Measurements from ENCODE around the gene OR6N1.

OR6N1 gene

DNA sequence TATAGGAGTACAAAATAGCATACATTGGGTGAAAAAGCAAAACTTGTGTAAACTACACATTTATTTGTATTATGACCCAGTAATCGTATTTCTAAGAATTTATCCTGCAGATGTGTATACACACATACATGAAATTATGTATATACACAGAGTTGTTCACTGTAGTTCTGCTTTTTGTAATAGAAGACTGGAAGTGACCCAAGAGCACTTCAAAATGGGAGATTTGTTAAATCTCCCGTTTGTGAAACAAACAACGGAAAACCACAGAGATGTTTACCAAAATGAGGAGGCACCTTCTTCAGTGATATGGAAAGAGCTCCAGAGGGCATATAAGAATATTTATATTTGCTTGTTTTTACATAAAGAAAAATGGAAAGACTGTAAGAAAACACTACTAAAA, 41.2 kb upstream of the OR6N1 start:
- no peak for TF ChIP-seq YY1 (IDR thresholded peaks at IDR 0.05; ENCODE audit: insufficient read depth, insufficient read length)
- no peak for TF ChIP-seq SUZ12 (IDR thresholded peaks at IDR 0.05; ENCODE audit: extremely low read depth, insufficient read depth, insufficient read length)
- TF ChIP-seq ZNF274 (IDR thresholded peaks at IDR 0.05; ENCODE audit: low read depth, low read length): no peak
- Histone ChIP-seq H3K36me3 (ENCODE audit: insufficient read depth, insufficient read length, low read length) (no peaks in the 10 kb centered on the region), H3K27me3 (ENCODE audit: insufficient read depth, insufficient read length) (no peaks in the 10 kb centered on the region), H3K9ac (ENCODE audit: insufficient read length, low read depth) (no peak overlapping the region), H3K4me1 (ENCODE audit: insufficient read depth, insufficient read length) (no peaks in the 10 kb centered on the region), H3K4me3 (ENCODE audit: insufficient read length, low read depth) (no peak overlapping the region), H3K9me3 (ENCODE audit: insufficient read depth, low read length) (no peaks in the 10 kb centered on the region)
- no peak for DNase-seq (ENCODE audit: low read depth, low spot score)

DNA sequence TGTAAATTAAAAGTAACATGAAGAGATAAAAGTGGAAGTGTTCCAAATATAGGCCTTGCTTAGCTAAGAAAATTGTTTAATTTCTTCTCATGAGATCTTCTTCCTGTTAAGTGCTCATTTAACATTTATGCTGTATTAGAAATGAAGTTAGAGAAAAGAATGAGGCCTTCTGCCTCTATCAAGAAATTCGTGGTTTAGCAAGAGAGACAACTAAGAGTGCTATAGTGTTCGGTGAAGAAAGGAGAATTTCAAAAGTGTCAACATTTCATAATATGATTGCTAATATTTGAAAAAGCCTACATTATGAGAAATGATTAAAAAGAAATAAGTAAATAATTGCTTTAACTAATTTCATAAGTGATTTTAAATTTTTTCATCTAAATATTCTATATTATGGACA, 40.3 kb upstream of the OR6N1 start:
- H3K4me1 ChIP-seq (ENCODE audit: insufficient read depth, insufficient read length): no peaks in the 10 kb centered on the region
- no peaks in the 10 kb centered on the region for H3K27me3 ChIP-seq (ENCODE audit: insufficient read depth, insufficient read length)
- TF ChIP-seq YY1 (IDR thresholded peaks at IDR 0.05; ENCODE audit: insufficient read depth, insufficient read length): no peak
- no peak for TF ChIP-seq SUZ12 (IDR thresholded peaks at IDR 0.05; ENCODE audit: extremely low read depth, insufficient read depth, insufficient read length)
- no peak for TF ChIP-seq ZNF274 (IDR thresholded peaks at IDR 0.05; ENCODE audit: low read depth, low read length)
- H3K9me3 ChIP-seq (ENCODE audit: insufficient read depth, low read length): no peaks in the 10 kb centered on the region
- H3K9ac ChIP-seq (ENCODE audit: insufficient read length, low read depth): no peak overlapping the region
- H3K4me3 ChIP-seq (ENCODE audit: insufficient read length, low read depth): no peak overlapping the region
- H3K36me3 ChIP-seq (ENCODE audit: insufficient read depth, insufficient read length, low read length): no peaks in the 10 kb centered on the region
- DNase-seq (ENCODE audit: low read depth, low spot score): no peak

DNA sequence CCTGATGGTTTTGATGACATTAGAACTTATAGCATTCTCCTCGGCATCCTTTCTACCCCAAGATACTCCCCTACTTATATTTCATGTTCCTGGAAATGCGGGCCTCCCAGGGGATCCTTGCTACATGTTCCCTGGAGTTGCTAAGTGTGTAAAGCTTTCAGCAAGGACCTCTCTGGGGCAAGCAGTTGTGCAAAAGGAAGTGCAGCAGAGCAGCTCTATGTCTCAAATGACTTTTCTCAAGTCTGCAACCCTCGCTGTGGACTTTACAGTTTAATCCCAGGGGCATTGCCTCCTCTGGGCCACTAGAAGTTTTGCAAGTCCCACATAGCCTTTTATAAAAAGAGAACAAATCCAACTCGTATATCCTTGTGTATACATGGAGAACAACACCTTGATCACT, 38.3 kb upstream of the OR6N1 start:
- no peaks in the 10 kb centered on the region for H3K36me3 ChIP-seq (ENCODE audit: insufficient read depth, insufficient read length, low read length)
- no peak overlapping the region for H3K9ac ChIP-seq (ENCODE audit: insufficient read length, low read depth)
- H3K27me3 ChIP-seq (ENCODE audit: insufficient read depth, insufficient read length): no peaks in the 10 kb centered on the region
- no peak for DNase-seq (ENCODE audit: low read depth, low spot score)
- H3K4me1 ChIP-seq (ENCODE audit: insufficient read depth, insufficient read length): no peaks in the 10 kb centered on the region
- TF ChIP-seq ZNF274 (IDR thresholded peaks at IDR 0.05; ENCODE audit: low read depth, low read length) (no peak), YY1 (IDR thresholded peaks at IDR 0.05; ENCODE audit: insufficient read depth, insufficient read length) (no peak), SUZ12 (IDR thresholded peaks at IDR 0.05; ENCODE audit: extremely low read depth, insufficient read depth, insufficient read length) (no peak)
- H3K9me3 ChIP-seq (ENCODE audit: insufficient read depth, low read length): no peaks in the 10 kb centered on the region
- H3K4me3 ChIP-seq (ENCODE audit: insufficient read length, low read depth): no peak overlapping the region

DNA sequence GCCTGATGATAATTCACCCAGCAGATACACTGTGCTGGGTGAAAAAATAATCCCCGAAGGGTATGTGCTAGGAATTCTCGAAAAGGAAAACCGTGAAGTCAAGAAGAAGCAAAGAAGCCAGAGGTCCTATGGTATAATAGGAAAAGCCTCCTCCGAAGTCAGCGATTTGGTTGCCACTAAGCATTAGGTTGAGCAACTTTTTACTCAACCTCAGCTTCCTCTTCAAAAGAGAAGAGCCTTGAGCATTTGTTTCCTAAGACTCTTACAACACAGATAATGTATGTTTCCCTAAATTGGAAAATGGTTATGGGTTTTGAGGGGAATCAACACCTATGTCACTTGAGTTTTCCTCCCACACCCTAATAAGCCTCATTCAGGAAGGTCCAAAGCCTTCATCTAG, 37.9 kb upstream of the OR6N1 start:
- Histone ChIP-seq H3K9ac (ENCODE audit: insufficient read length, low read depth) (no peak overlapping the region), H3K36me3 (ENCODE audit: insufficient read depth, insufficient read length, low read length) (no peaks in the 10 kb centered on the region), H3K27me3 (ENCODE audit: insufficient read depth, insufficient read length) (no peaks in the 10 kb centered on the region), H3K4me1 (ENCODE audit: insufficient read depth, insufficient read length) (no peaks in the 10 kb centered on the region), H3K4me3 (ENCODE audit: insufficient read length, low read depth) (no peak overlapping the region), H3K9me3 (ENCODE audit: insufficient read depth, low read length) (no peaks in the 10 kb centered on the region)
- no peak for TF ChIP-seq SUZ12 (IDR thresholded peaks at IDR 0.05; ENCODE audit: extremely low read depth, insufficient read depth, insufficient read length)
- no peak for TF ChIP-seq ZNF274 (IDR thresholded peaks at IDR 0.05; ENCODE audit: low read depth, low read length)
- TF ChIP-seq YY1 (IDR thresholded peaks at IDR 0.05; ENCODE audit: insufficient read depth, insufficient read length): no peak
- no peak for DNase-seq (ENCODE audit: low read depth, low spot score)

DNA sequence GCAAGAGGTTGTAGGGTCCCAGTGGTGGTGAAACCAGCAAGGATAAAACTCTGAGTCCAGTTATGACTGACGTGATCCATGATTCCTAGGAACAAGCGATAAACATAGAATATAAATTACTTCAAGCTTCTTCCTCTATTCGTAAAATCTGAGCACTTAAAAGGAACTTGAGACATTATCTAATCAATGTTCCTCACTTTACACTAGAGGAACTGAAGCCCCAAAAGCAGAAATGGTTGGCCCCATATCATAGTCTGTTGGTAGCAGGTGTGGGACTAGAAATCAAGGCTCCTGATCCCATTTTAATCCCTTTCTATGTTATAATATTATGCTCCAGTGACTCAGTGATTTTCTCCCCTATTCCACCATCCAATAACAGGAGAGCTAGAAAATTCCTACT, 37.3 kb upstream of the OR6N1 start:
- no peak for DNase-seq (ENCODE audit: low read depth, low spot score)
- H3K9me3 ChIP-seq (ENCODE audit: insufficient read depth, low read length): no peaks in the 10 kb centered on the region
- TF ChIP-seq ZNF274 (IDR thresholded peaks at IDR 0.05; ENCODE audit: low read depth, low read length): no peak
- no peaks in the 10 kb centered on the region for H3K36me3 ChIP-seq (ENCODE audit: insufficient read depth, insufficient read length, low read length)
- H3K9ac ChIP-seq (ENCODE audit: insufficient read length, low read depth): no peak overlapping the region
- no peaks in the 10 kb centered on the region for H3K27me3 ChIP-seq (ENCODE audit: insufficient read depth, insufficient read length)
- H3K4me1 ChIP-seq (ENCODE audit: insufficient read depth, insufficient read length): no peaks in the 10 kb centered on the region
- no peak overlapping the region for H3K4me3 ChIP-seq (ENCODE audit: insufficient read length, low read depth)

DNA sequence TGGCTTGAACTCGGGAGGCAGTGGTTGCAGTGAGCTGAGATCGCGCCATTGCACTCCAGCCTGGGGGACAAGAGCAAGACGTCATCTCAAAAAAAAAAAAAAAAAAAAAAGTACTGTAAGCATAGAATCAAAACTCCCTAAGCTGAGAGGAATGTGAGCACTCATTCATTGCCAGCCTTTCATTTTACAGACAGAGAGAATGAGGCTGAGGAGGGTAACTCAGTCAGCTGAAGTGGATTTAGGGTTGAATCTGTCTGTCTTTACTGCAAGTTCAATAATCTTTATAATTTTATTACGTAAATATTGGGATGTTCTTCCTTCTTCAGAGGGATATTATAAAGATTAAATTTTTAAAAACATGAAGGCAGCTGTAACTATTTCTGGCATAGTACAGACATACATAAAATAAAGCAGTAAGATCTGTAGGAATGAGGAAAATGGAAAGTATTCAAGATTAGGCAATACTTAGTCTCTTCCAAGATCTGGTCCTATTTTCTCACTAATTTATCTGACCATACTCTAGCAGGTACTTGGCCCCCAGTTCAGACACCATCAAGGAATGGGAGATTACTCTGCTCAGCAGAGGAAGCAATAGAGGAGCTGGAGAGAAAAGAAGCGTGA, 35.0 kb upstream of the OR6N1 start:
- Histone ChIP-seq H3K9me3 (ENCODE audit: insufficient read depth, low read length) (no peaks in the 10 kb centered on the region), H3K9ac (ENCODE audit: insufficient read length, low read depth) (no peak overlapping the region), H3K4me3 (ENCODE audit: insufficient read length, low read depth) (no peak overlapping the region), H3K36me3 (ENCODE audit: insufficient read depth, insufficient read length, low read length) (no peaks in the 10 kb centered on the region), H3K27me3 (ENCODE audit: insufficient read depth, insufficient read length) (no peaks in the 10 kb centered on the region), H3K4me1 (ENCODE audit: insufficient read depth, insufficient read length) (no peaks in the 10 kb centered on the region)
- DNase-seq (ENCODE audit: low read depth, low spot score): no peak
- TF ChIP-seq SUZ12 (IDR thresholded peaks at IDR 0.05; ENCODE audit: extremely low read depth, insufficient read depth, insufficient read length) (no peak), YY1 (IDR thresholded peaks at IDR 0.05; ENCODE audit: insufficient read depth, insufficient read length) (no peak)

DNA sequence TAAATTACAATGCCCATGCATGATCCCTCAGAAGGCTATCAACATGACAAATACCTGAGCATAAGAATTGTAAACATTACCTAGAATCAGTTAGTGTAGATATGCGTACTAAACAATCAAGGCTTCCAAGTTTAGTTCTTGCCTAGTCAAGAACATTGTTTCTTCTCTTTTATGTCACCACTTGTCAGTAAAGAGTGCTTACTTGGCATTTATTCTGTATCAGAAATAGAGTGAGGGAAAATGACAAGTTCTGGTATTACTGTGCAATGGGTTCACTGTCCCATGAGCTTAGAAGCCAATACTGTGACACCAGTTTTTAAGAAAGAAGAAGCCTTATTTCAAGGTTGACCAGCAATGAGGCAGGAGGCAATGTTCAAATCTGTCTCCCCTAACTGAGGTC, 31.7 kb upstream of the OR6N1 start:
- DNase-seq (ENCODE audit: low read depth, low spot score): no peak
- no peak for TF ChIP-seq SUZ12 (IDR thresholded peaks at IDR 0.05; ENCODE audit: extremely low read depth, insufficient read depth, insufficient read length)
- no peak for TF ChIP-seq ZNF274 (IDR thresholded peaks at IDR 0.05; ENCODE audit: low read depth, low read length)
- no peak for TF ChIP-seq YY1 (IDR thresholded peaks at IDR 0.05; ENCODE audit: insufficient read depth, insufficient read length)

DNA sequence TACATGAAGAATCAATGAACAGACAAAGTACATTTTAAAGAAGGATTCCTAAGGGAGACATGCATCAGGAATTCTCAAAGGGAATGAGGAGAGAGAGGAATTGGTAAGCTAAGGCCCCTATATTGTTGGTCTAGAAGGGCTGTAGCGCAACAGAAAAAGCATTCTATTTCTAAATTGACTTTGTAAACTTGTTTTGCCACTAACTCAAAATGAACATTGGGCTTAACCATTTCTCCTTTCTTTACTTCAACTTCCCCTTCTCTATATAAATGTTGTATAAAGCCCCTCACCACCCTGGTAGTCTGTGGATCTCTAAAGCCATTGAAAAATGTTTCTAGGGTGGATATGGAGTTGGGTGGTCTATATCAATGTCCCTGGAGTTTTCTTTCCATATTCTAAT, 29.4 kb upstream of the OR6N1 start:
- no peak for TF ChIP-seq ZNF274 (IDR thresholded peaks at IDR 0.05; ENCODE audit: low read depth, low read length)
- Histone ChIP-seq H3K9ac (ENCODE audit: insufficient read length, low read depth) (no peak overlapping the region), H3K9me3 (ENCODE audit: insufficient read depth, low read length) (no peaks in the 10 kb centered on the region), H3K4me3 (ENCODE audit: insufficient read length, low read depth) (no peak overlapping the region), H3K36me3 (ENCODE audit: insufficient read depth, insufficient read length, low read length) (no peaks in the 10 kb centered on the region), H3K27me3 (ENCODE audit: insufficient read depth, insufficient read length) (no peaks in the 10 kb centered on the region), H3K4me1 (ENCODE audit: insufficient read depth, insufficient read length) (peaks cover 5% of the 10 kb centered on the region)
- no peak for DNase-seq (ENCODE audit: low read depth, low spot score)

More for the DNA sequence above, 31.7 kb upstream of the OR6N1 start:
- Histone ChIP-seq H3K4me3 (ENCODE audit: insufficient read length, low read depth) (no peak overlapping the region), H3K36me3 (ENCODE audit: insufficient read depth, insufficient read length, low read length) (no peaks in the 10 kb centered on the region), H3K27me3 (ENCODE audit: insufficient read depth, insufficient read length) (no peaks in the 10 kb centered on the region), H3K4me1 (ENCODE audit: insufficient read depth, insufficient read length) (no peaks in the 10 kb centered on the region), H3K9me3 (ENCODE audit: insufficient read depth, low read length) (no peaks in the 10 kb centered on the region), H3K9ac (ENCODE audit: insufficient read length, low read depth) (no peak overlapping the region)

Data from NT2/D1 (cell line).